CD14-positive monocyte (primary cell): ENCODE measurements around the gene CCDC33. TPM values are rescaled to one million over a fixed set of nuclear protein-coding genes. Genes with fewer than 3 reads are reported as not detected.

ENCODE experiments used
- DNase-seq, 3 donors: peaks; one replicate each; pipeline ENCODE4 v3.0.0-alpha.2; 2011 to 2022
- H2AFZ ChIP-seq: 2 replicates; pipeline ENCODE4 v1.6.0; 2012; ENCODE audit warnings: mild to moderate bottlenecking, low read depth, low read length, inconsistent platforms; ENCODE audit not compliant: insufficient read depth, poor library complexity, severe bottlenecking
- H3K27ac ChIP-seq, 2 donors: 1 replicate in 1 of 2; 2 replicates in 1 of 2; pipeline ENCODE4 v1.5.1; 2012 to 2013; ENCODE audit warnings: low read length in 2 of 2, control low read depth in 1 of 2, inconsistent platforms in 1 of 2, low read depth in 1 of 2, mild to moderate bottlenecking in 1 of 2
- H3K27me3 ChIP-seq, 2 donors: one replicate each; pipeline versions ENCODE4 v1.6.0 to v1.6.1; 2011 to 2013; ENCODE audit warnings: low read length in 2 of 2; ENCODE audit not compliant: control insufficient read depth in 2 of 2, insufficient read depth in 2 of 2
- H3K36me3 ChIP-seq, 2 donors: replicated peaks in 1 of 2; 1 replicate in 1 of 2; 2 replicates in 1 of 2; pipeline versions ENCODE4 v1.5.1 to v1.6.1; 2012 to 2013; ENCODE audit warnings: low read length in 2 of 2, control low read depth in 1 of 2, inconsistent platforms in 1 of 2, mild to moderate bottlenecking in 1 of 2; ENCODE audit not compliant: insufficient read depth in 2 of 2, control insufficient read depth in 1 of 2
- H3K4me1 ChIP-seq, 2 donors: 1 replicate in 1 of 2; 2 replicates in 1 of 2; pipeline versions ENCODE4 v1.5.1 to v1.6.1; 2012 to 2013; ENCODE audit warnings: low read length in 2 of 2, control low read depth in 1 of 2, inconsistent platforms in 1 of 2, mild to moderate bottlenecking in 1 of 2, moderate library complexity in 1 of 2; ENCODE audit not compliant: insufficient read depth in 2 of 2, control insufficient read depth in 1 of 2
- H3K4me2 ChIP-seq: replicated peaks from 2 replicates; pipeline ENCODE3; 2012; ENCODE audit warnings: low read length, moderate library complexity, mild to moderate bottlenecking; ENCODE audit not compliant: poor library complexity, severe bottlenecking; ENCODE audit errors: extremely low read depth
- H3K4me3 ChIP-seq, 3 experiments: fragments of 200-600 bp in 1 of 3; sonication (generic) in 1 of 3; replicated peaks in 1 of 3; 1 replicate in 2 of 3; 2 replicates in 1 of 3; pipeline ENCODE4 v1.5.1; 2011 to 2013; ENCODE audit warnings: low read length in 3 of 3, mild to moderate bottlenecking in 3 of 3, control low read depth in 2 of 3, low read depth in 2 of 3, inconsistent platforms in 1 of 3, moderate library complexity in 1 of 3
- H3K79me2 ChIP-seq: 2 replicates; pipeline ENCODE4 v1.6.0; 2012; ENCODE audit warnings: mild to moderate bottlenecking, control low read depth, inconsistent platforms, low read length, moderate library complexity; ENCODE audit not compliant: insufficient read depth
- H3K9ac ChIP-seq: 2 replicates; pipeline ENCODE4 v1.6.0; 2017; ENCODE audit warnings: low read length, mild to moderate bottlenecking; ENCODE audit not compliant: insufficient read depth, poor library complexity, severe bottlenecking
- H3K9me3 ChIP-seq, 2 donors: replicated peaks in 1 of 2; 1 replicate in 1 of 2; 2 replicates in 1 of 2; pipeline versions ENCODE4 v1.5.1 to v1.6.1; 2012 to 2013; ENCODE audit warnings: low read length in 2 of 2, control low read depth in 1 of 2; ENCODE audit not compliant: control insufficient read depth in 1 of 2, insufficient read depth in 1 of 2
- H4K20me1 ChIP-seq: 2 replicates; pipeline ENCODE4 v1.6.0; 2012; ENCODE audit warnings: mild to moderate bottlenecking, low read length, control low read depth, moderate library complexity; ENCODE audit not compliant: insufficient read depth
- H3K27ac Mint-ChIP-seq, 7 donors: one replicate each; pipeline ENCODE4 v1.8.0; 2020; ENCODE audit warnings: mild to moderate bottlenecking in 7 of 7, mixed read lengths in 7 of 7, moderate library complexity in 6 of 7, inconsistent platforms in 2 of 7
- H3K27me3 Mint-ChIP-seq, 3 donors: one replicate each; pipeline ENCODE4 v1.8.0; 2021 to 2022; ENCODE audit warnings: low read depth in 3 of 3, mild to moderate bottlenecking in 3 of 3, mixed read lengths in 3 of 3, moderate library complexity in 3 of 3, inconsistent platforms in 1 of 3
- H3K36me3 Mint-ChIP-seq, 2 donors: one replicate each; pipeline ENCODE4 v1.8.0; 2020; ENCODE audit warnings: mixed read lengths in 2 of 2, inconsistent platforms in 1 of 2, mild to moderate bottlenecking in 1 of 2
- H3K4me1 Mint-ChIP-seq: one replicate; pipeline ENCODE4 v1.8.0; 2020; ENCODE audit warnings: mild to moderate bottlenecking, mixed read lengths
- H3K4me3 Mint-ChIP-seq, 2 donors: one replicate each; pipeline ENCODE4 v1.8.0; 2020; ENCODE audit warnings: mild to moderate bottlenecking in 2 of 2, mixed read lengths in 2 of 2, moderate library complexity in 1 of 2
- H3K9me3 Mint-ChIP-seq, 7 donors: one replicate each; pipeline ENCODE4 v1.8.0; 2020 to 2022; ENCODE audit warnings: mixed read lengths in 7 of 7, mild to moderate bottlenecking in 6 of 7, moderate library complexity in 6 of 7, inconsistent platforms in 2 of 7
- CTCF ChIP-seq: fragments of 200-600 bp; IDR thresholded peaks from one replicate; pipeline ENCODE4 v1.8.0; 2022; ENCODE audit warnings: antibody characterized with exemption, mild to moderate bottlenecking
- WGBS: methylation state at CpG from one replicate; pipeline ENCODE4 v1.1.5; 2013; ENCODE audit warnings: missing lambda C conversion rate; ENCODE audit not compliant: insufficient coverage; 5-methylcytosine and 5-hydroxymethylcytosine counted together
- intact Hi-C, 2 donors: fragments of 100-400 bp; cut with micrococcal nuclease; formaldehyde crosslinking; loops; one replicate each; pipeline versions ENCODE4 v1.15.0 to v1.15.1; 2023
- polyA plus RNA-seq, 3 donors: library from polyadenylated mRNA; depleted of rRNA in 1 of 3; unstranded in 2 of 3; stranded (reverse) in 1 of 3; fragments of 300-500 nt in 2 of 3; fragments of >200 nt in 1 of 3; fragmentation: Illumina TruSeq in 2 of 3; gene quantifications; 1 replicate in 2 of 3; 2 replicates in 1 of 3; pipeline ENCODE4 v1.2.3, GENCODE V29; 2012 to 2021

The CCDC33 gene
- polyA plus RNA-seq, 3 donors: not detected

DNA sequence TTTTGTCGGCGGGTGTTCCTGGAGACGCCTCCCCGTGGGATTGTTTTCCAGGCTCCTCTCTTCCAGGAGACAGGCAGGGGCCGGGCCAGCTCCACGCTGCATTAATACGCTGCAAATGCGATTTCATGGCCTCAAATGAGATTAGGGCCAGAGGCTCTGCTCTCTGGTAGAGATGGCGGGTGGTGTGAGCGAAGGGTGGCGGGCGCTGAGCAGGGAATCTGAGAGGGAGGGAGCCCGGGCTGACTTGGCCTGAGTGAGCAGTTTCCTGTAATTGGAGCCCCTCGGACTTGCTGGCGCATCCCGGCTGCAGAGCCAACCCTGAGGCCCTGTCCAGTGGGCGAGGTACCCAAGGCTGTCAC is 7.4 kb upstream of the CCDC33 start:
- Mint-ChIP-seq H3K27me3 (peaks cover 13 to 20% (median 15%) of the 10 kb centered on the region in 3 donors), H3K36me3 (no peaks in the 10 kb centered on the region), H3K9me3 (no peaks in the 10 kb centered on the region), H3K27ac (no peak overlapping the region), H3K4me1 (no peaks in the 10 kb centered on the region), H3K4me3 (no peak overlapping the region)
- Histone ChIP-seq H3K36me3 (no peaks in the 10 kb centered on the region), H3K4me3 (no peak overlapping the region), H3K4me2 (no peak overlapping the region), H3K9ac (no peak overlapping the region), H3K9me3 (no peaks in the 10 kb centered on the region), H4K20me1 (no peaks in the 10 kb centered on the region), H3K4me1 (no peaks in the 10 kb centered on the region), H3K79me2 (no peaks in the 10 kb centered on the region), H2AFZ (no peak overlapping the region), H3K27ac (no peak overlapping the region), H3K27me3 (no peaks in the 10 kb centered on the region)
- no peak for TF ChIP-seq CTCF
- no peak for DNase-seq
- WGBS: no CpG with 5 or more reads among the region's 17 CpGs
- intact Hi-C loops: no loop called here

- no peaks in the 10 kb centered on the region for H3K36me3 Mint-ChIP-seq
- WGBS: 100% methylated on average over 3 of the region's 3 CpGs
- DNase-seq: no peak
- no peak overlapping the region for H3K4me3 Mint-ChIP-seq
- Histone ChIP-seq H3K9me3 (no peaks in the 10 kb centered on the region), H3K4me3 (no peak overlapping the region), H3K36me3 (no peaks in the 10 kb centered on the region), H4K20me1 (no peaks in the 10 kb centered on the region), H2AFZ (no peak overlapping the region), H3K4me2 (no peak overlapping the region), H3K9ac (no peak overlapping the region), H3K79me2 (no peaks in the 10 kb centered on the region), H3K27ac (no peak overlapping the region), H3K4me1 (no peaks in the 10 kb centered on the region), H3K27me3 (no peaks in the 10 kb centered on the region)
- intact Hi-C loops: no loop called here
- no peak for TF ChIP-seq CTCF
- peaks cover 8 to 13% (median 12%) of the 10 kb centered on the region in 3 donors for H3K27me3 Mint-ChIP-seq
- peak overlapping the region in 2 of 7 donors; percentile 8 to 59 for H3K27ac Mint-ChIP-seq
- H3K4me1 Mint-ChIP-seq: no peaks in the 10 kb centered on the region
- no peaks in the 10 kb centered on the region for H3K9me3 Mint-ChIP-seq
These were observed 6.4 kb upstream of the CCDC33 start for GRCh38 chr15:74229686-74230085.
